Uterus (tissue), 4 donors: ENCODE data around the gene DNM3. TPM values are rescaled to one million over a fixed set of nuclear protein-coding genes. Genes with fewer than 3 reads are reported as not detected.

ENCODE experiments used
- DNase-seq, 2 donors: peaks; one replicate each; pipeline ENCODE4 v3.0.0-alpha.2; 2019 to 2020
- H3K27ac ChIP-seq, 2 donors: fragments of 200-600 bp; sonication (generic); 1 replicate in 1 of 2; 2 replicates in 1 of 2; pipeline ENCODE4 v1.5.1; 2016 to 2018
- H3K27me3 ChIP-seq, 2 donors: fragments of 200-600 bp; sonication (generic); one replicate each; pipeline ENCODE4 v1.5.1; 2018 to 2019; ENCODE audit warnings: control low read depth in 1 of 2
- H3K36me3 ChIP-seq, 2 donors: fragments of 200-600 bp; sonication (generic); one replicate each; pipeline ENCODE4 v1.5.1; 2019; ENCODE audit warnings: control low read depth in 1 of 2
- H3K4me1 ChIP-seq, 2 donors: fragments of 200-600 bp; sonication (generic); one replicate each; pipeline ENCODE4 v1.5.1; 2018 to 2019; ENCODE audit warnings: control low read depth in 1 of 2
- H3K4me3 ChIP-seq, 2 donors: fragments of 200-600 bp; sonication (generic); 1 replicate in 1 of 2; 2 replicates in 1 of 2; pipeline ENCODE4 v1.5.1; 2018 to 2019; ENCODE audit warnings: mild to moderate bottlenecking in 1 of 2
- H3K9me3 ChIP-seq, 2 donors: fragments of 200-600 bp; sonication (generic); one replicate each; pipeline ENCODE4 v1.5.1; 2019; ENCODE audit warnings: control low read depth in 1 of 2
- CTCF ChIP-seq, 4 experiments: fragments of 200-600 bp in 2 of 4; fragments of 450-650 bp in 2 of 4; sonication (generic) in 2 of 4; IDR thresholded peaks; one replicate each; pipeline ENCODE4 v1.5.1; 2016 to 2019; ENCODE audit warnings: antibody characterized with exemption in 4 of 4, mild to moderate bottlenecking in 2 of 4, moderate library complexity in 1 of 4
- POLR2A ChIP-seq, 2 donors: fragments of 450-650 bp; IDR thresholded peaks; one replicate each; pipeline ENCODE4 v1.6.1; 2016; ENCODE audit warnings: antibody characterized with exemption in 2 of 2, mild to moderate bottlenecking in 1 of 2, moderate library complexity in 1 of 2
- intact Hi-C: fragments of 100-400 bp; cut with DNase I; formaldehyde crosslinking; loops from one replicate; pipeline ENCODE4 v1.15.1; 2023; ENCODE audit warnings: low total_unique reads
- total RNA-seq, 4 donors: library from RNA; depleted of rRNA in 3 of 4; stranded (reverse); fragments of >200 nt in 3 of 4; gene quantifications; one replicate each; pipeline versions ENCODE4 v1.1.0 to v1.2.4, GENCODE V29; 2014 to 2023
- donor health status: DM: yes; HTN: yes; CAD: no.

The DNM3 gene
- total RNA-seq, 4 donors from 2014 or later = 4.7 to 49.2 (median 14.6) TPM

- Histone ChIP-seq H3K4me3 (no peak overlapping the region), H3K27ac (no peak overlapping the region), H3K4me1 (no peaks in the 10 kb centered on the region), H3K9me3 (no peaks in the 10 kb centered on the region), H3K27me3 (no peaks in the 10 kb centered on the region), H3K36me3 (no peaks in the 10 kb centered on the region)
- TF ChIP-seq POLR2A (IDR thresholded peaks at IDR 0.05) (no peak), CTCF (IDR thresholded peaks at IDR 0.05) (no peak)
- intact Hi-C loops = no loop called here
- no peak for DNase-seq
Measured at GRCh38 chr1:171997936-171998335, 156.6 kb downstream of the DNM3 start.

GRCh38 chr1:171998711-171999110 lies 157.4 kb downstream of the DNM3 start:
- Histone ChIP-seq H3K27me3 (no peaks in the 10 kb centered on the region), H3K9me3 (no peaks in the 10 kb centered on the region), H3K36me3 (no peaks in the 10 kb centered on the region), H3K27ac (no peak overlapping the region), H3K4me1 (no peaks in the 10 kb centered on the region), H3K4me3 (no peak overlapping the region)
- intact Hi-C loops = no loop called here
- no peak for TF ChIP-seq POLR2A (IDR thresholded peaks at IDR 0.05)
- TF ChIP-seq CTCF (IDR thresholded peaks at IDR 0.05) = no peak
- DNase-seq = no peak

- H3K36me3 ChIP-seq = no peaks in the 10 kb centered on the region
- no peaks in the 10 kb centered on the region for H3K27me3 ChIP-seq
- DNase-seq = no peak
- TF ChIP-seq CTCF (IDR thresholded peaks at IDR 0.05) (no peak), POLR2A (IDR thresholded peaks at IDR 0.05) (no peak)
- intact Hi-C loops = no loop called here
- no peaks in the 10 kb centered on the region for H3K9me3 ChIP-seq
- H3K27ac ChIP-seq = no peak overlapping the region
- no peak overlapping the region for H3K4me3 ChIP-seq
- H3K4me1 ChIP-seq = no peaks in the 10 kb centered on the region
Measured at GRCh38 chr1:171999756-172000155, 158.5 kb downstream of the DNM3 start.

- no peak for DNase-seq
- intact Hi-C loops = no loop called here
Measured at GRCh38 chr1:172001288-172001687, 160.0 kb downstream of the DNM3 start.

GRCh38 chr1:172002725-172003345 lies 161.5 kb downstream of the DNM3 start:
- Histone ChIP-seq H3K4me1 (no peaks in the 10 kb centered on the region), H3K9me3 (no peaks in the 10 kb centered on the region), H3K4me3 (no peak overlapping the region), H3K27ac (no peak overlapping the region), H3K27me3 (no peaks in the 10 kb centered on the region), H3K36me3 (no peaks in the 10 kb centered on the region)
- TF ChIP-seq POLR2A (IDR thresholded peaks at IDR 0.05) (no peak), CTCF (IDR thresholded peaks at IDR 0.05) (peak; percentile 64 to 79 (median 72))
- peak in 1 of 2 donors; percentile 28 for DNase-seq
- intact Hi-C loops = no loop called here

More at GRCh38 chr1:172001288-172001687, 160.0 kb downstream of the DNM3 start:
- TF ChIP-seq CTCF (IDR thresholded peaks at IDR 0.05) (no peak), POLR2A (IDR thresholded peaks at IDR 0.05) (no peak)
- H3K27me3 ChIP-seq = no peaks in the 10 kb centered on the region
- H3K4me3 ChIP-seq = no peak overlapping the region
- H3K27ac ChIP-seq = no peak overlapping the region
- H3K9me3 ChIP-seq = no peaks in the 10 kb centered on the region
- H3K36me3 ChIP-seq = no peaks in the 10 kb centered on the region
- H3K4me1 ChIP-seq = no peaks in the 10 kb centered on the region
